Measurements from ENCODE around the gene ABTB2.

ABTB2 gene

GRCh38 chr11:34359548-34359891, 1.7 kb upstream of the ABTB2 start:
- Histone ChIP-seq H3K27me3 (replicated peaks; ENCODE audit: control insufficient read depth, insufficient read depth, low read length) (no peaks in the 10 kb centered on the region), H3K36me3 (ENCODE audit: control insufficient read depth, insufficient read depth, low read length) (no peaks in the 10 kb centered on the region), H3K4me3 (replicated peaks; ENCODE audit: low read depth, low read length) (peak overlapping the region; percentile 68)
- DNase-seq (ENCODE audit: extremely low read depth, insufficient read length): no peak
- no peak for TF ChIP-seq CTCF (IDR thresholded peaks at IDR 0.05; ENCODE audit: insufficient read depth, low read length, poor library complexity, severe bottlenecking)

GRCh38 chr11:34358728-34359547, 1.1 kb upstream of the ABTB2 start:
- Histone ChIP-seq H3K27me3 (replicated peaks; ENCODE audit: control insufficient read depth, insufficient read depth, low read length) (no peaks in the 10 kb centered on the region), H3K36me3 (ENCODE audit: control insufficient read depth, insufficient read depth, low read length) (no peaks in the 10 kb centered on the region), H3K4me3 (replicated peaks; ENCODE audit: low read depth, low read length) (peak overlapping the region; percentile 68)
- TF ChIP-seq CTCF (IDR thresholded peaks at IDR 0.05; ENCODE audit: insufficient read depth, low read length, poor library complexity, severe bottlenecking): peak; percentile 81
- peak; percentile 64 for DNase-seq (ENCODE audit: extremely low read depth, insufficient read length)

GRCh38 chr11:34358258-34358727, 483 bp upstream of the ABTB2 start:
- Histone ChIP-seq H3K4me3 (replicated peaks; ENCODE audit: low read depth, low read length) (peak overlapping the region; percentile 68), H3K36me3 (ENCODE audit: control insufficient read depth, insufficient read depth, low read length) (no peaks in the 10 kb centered on the region), H3K27me3 (replicated peaks; ENCODE audit: control insufficient read depth, insufficient read depth, low read length) (no peaks in the 10 kb centered on the region)
- no peak for TF ChIP-seq CTCF (IDR thresholded peaks at IDR 0.05; ENCODE audit: insufficient read depth, low read length, poor library complexity, severe bottlenecking)
- DNase-seq (ENCODE audit: extremely low read depth, insufficient read length): peak; percentile 50

- Histone ChIP-seq H3K4me3 (replicated peaks; ENCODE audit: low read depth, low read length) (peak overlapping the region; percentile 74), H3K27me3 (replicated peaks; ENCODE audit: control insufficient read depth, insufficient read depth, low read length) (no peaks in the 10 kb centered on the region), H3K36me3 (ENCODE audit: control insufficient read depth, insufficient read depth, low read length) (no peaks in the 10 kb centered on the region)
- DNase-seq (ENCODE audit: extremely low read depth, insufficient read length): peak; percentile 65
- TF ChIP-seq CTCF (IDR thresholded peaks at IDR 0.05; ENCODE audit: insufficient read depth, low read length, poor library complexity, severe bottlenecking): no peak
These were observed 703 bp downstream of the ABTB2 start for GRCh38 chr11:34356913-34357700.

- no peak for TF ChIP-seq CTCF (IDR thresholded peaks at IDR 0.05; ENCODE audit: insufficient read depth, low read length, poor library complexity, severe bottlenecking)
- Histone ChIP-seq H3K36me3 (ENCODE audit: control insufficient read depth, insufficient read depth, low read length) (no peaks in the 10 kb centered on the region), H3K27me3 (replicated peaks; ENCODE audit: control insufficient read depth, insufficient read depth, low read length) (no peaks in the 10 kb centered on the region), H3K4me3 (replicated peaks; ENCODE audit: low read depth, low read length) (peak overlapping the region; percentile 74)
- no peak for DNase-seq (ENCODE audit: extremely low read depth, insufficient read length)
These were observed 1.3 kb downstream of the ABTB2 start for GRCh38 chr11:34356576-34356912.

Measured in GM06990 (cell line).